HL-60/S4 treated with retinoic acid at 250 ng/mL for 4 days and 3 days (cell line): ENCODE data around the gene CHM.
"Not testable (repeated sequence)": the region's sequence is repeated elsewhere in the genome, so short reads cannot be mapped to it uniquely, and the experiment has no call there.

Experiments
- in situ Hi-C: fragments of 300-500 bp; cut with MboI; formaldehyde crosslinking; loops from 2 replicates; pipeline ENCODE4 v1.7.0; 2022; ENCODE audit warnings: low sequenced_read_pairs

Gene CHM

GRCh38 chrX:85922821-85923220 lies 124.5 kb downstream of the CHM start:
- in situ Hi-C loops: no loop called here

GRCh38 chrX:85916656-85917280 lies 130.6 kb downstream of the CHM start:
- in situ Hi-C loops: not testable (repeated sequence)

GRCh38 chrX:85914431-85914830 lies 132.9 kb downstream of the CHM start:
- in situ Hi-C loops: no loop called here

GRCh38 chrX:85907316-85907715 lies 140.0 kb downstream of the CHM start:
- in situ Hi-C loops: no loop called here

- in situ Hi-C loops: no loop called here
Observed at GRCh38 chrX:85906399-85906798, 141.0 kb downstream of the CHM start.

GRCh38 chrX:85905851-85906250 lies 141.5 kb downstream of the CHM start:
- in situ Hi-C loops: no loop called here

- in situ Hi-C loops: no loop called here
Observed at GRCh38 chrX:85903692-85904471, 143.5 kb downstream of the CHM start.

- in situ Hi-C loops: no loop called here
Observed at GRCh38 chrX:85897362-85898126, 149.8 kb downstream of the CHM start.

- in situ Hi-C loops: no loop called here
Observed at GRCh38 chrX:85882601-85883000, 164.8 kb downstream of the CHM start.

GRCh38 chrX:85870585-85870984 lies 176.8 kb downstream of the CHM start:
- in situ Hi-C loops: no loop called here

- in situ Hi-C loops: no loop called here
Observed at GRCh38 chrX:85865324-85865723, 182.0 kb downstream of the CHM start.

- in situ Hi-C loops: no loop called here
Observed at GRCh38 chrX:85859426-85859825, 187.9 kb downstream of the CHM start.

- in situ Hi-C loops: no loop called here
Observed at GRCh38 chrX:85851418-85851817, 195.9 kb downstream of the CHM start.

GRCh38 chrX:85836868-85837267 lies 210.5 kb downstream of the CHM start:
- in situ Hi-C loops: no loop called here

- in situ Hi-C loops: no loop called here
Observed at GRCh38 chrX:85828771-85829170, 218.6 kb downstream of the CHM start.

- in situ Hi-C loops: no loop called here
Observed at GRCh38 chrX:85815203-85815751, 232.1 kb downstream of the CHM start.
